Measurements from ENCODE around the gene PSAT1.

Gene PSAT1

GRCh38 chr9:78262655-78263054 lies 34.3 kb upstream of the PSAT1 start:
- Histone ChIP-seq H3K4me3 (ENCODE audit: low read length, poor library complexity, severe bottlenecking) (no peak overlapping the region), H3K36me3 (ENCODE audit: insufficient read depth, low read length) (peaks cover 46% of the 10 kb centered on the region), H3K27me3 (ENCODE audit: insufficient read depth, low read length, poor library complexity, severe bottlenecking) (no peaks in the 10 kb centered on the region), H3F3A (ENCODE audit: low read depth) (no peaks in the 10 kb centered on the region), H3K9me2 (replicated peaks; ENCODE audit: low read depth, low read length) (no peaks in the 10 kb centered on the region), H3K4me1 (ENCODE audit: insufficient read depth, low read length, poor library complexity, severe bottlenecking) (no peaks in the 10 kb centered on the region), H3K79me2 (ENCODE audit: insufficient read depth, low read length) (no peaks in the 10 kb centered on the region), H4K20me1 (ENCODE audit: insufficient read depth, low read length, poor library complexity, severe bottlenecking) (no peaks in the 10 kb centered on the region), H3K9ac (ENCODE audit: low read depth, low read length, poor library complexity, severe bottlenecking) (no peak overlapping the region), H3K9me3 (ENCODE audit: insufficient read depth, low read depth, low read length) (no peaks in the 10 kb centered on the region), H3K4me2 (ENCODE audit: low read depth, low read length, poor library complexity, severe bottlenecking) (no peak overlapping the region), H2AFZ (ENCODE audit: low read length) (no peak overlapping the region)
- TF ChIP-seq EZH2phosphoT487 (IDR thresholded peaks at IDR 0.05; ENCODE audit: borderline replicate concordance) = no peak

- Histone ChIP-seq H3K79me2 (ENCODE audit: insufficient read depth, low read length) (no peaks in the 10 kb centered on the region), H3K9me3 (ENCODE audit: insufficient read depth, low read depth, low read length) (no peaks in the 10 kb centered on the region), H3K4me2 (ENCODE audit: low read depth, low read length, poor library complexity, severe bottlenecking) (no peak overlapping the region), H3K4me3 (ENCODE audit: low read length, poor library complexity, severe bottlenecking) (no peak overlapping the region), H3K27me3 (ENCODE audit: insufficient read depth, low read length, poor library complexity, severe bottlenecking) (no peaks in the 10 kb centered on the region), H2AFZ (ENCODE audit: low read length) (no peak overlapping the region), H3K4me1 (ENCODE audit: insufficient read depth, low read length, poor library complexity, severe bottlenecking) (no peaks in the 10 kb centered on the region), H3F3A (ENCODE audit: low read depth) (no peaks in the 10 kb centered on the region), H3K9me2 (replicated peaks; ENCODE audit: low read depth, low read length) (no peaks in the 10 kb centered on the region), H3K36me3 (ENCODE audit: insufficient read depth, low read length) (peaks cover 69% of the 10 kb centered on the region), H3K9ac (ENCODE audit: low read depth, low read length, poor library complexity, severe bottlenecking) (no peak overlapping the region), H4K20me1 (ENCODE audit: insufficient read depth, low read length, poor library complexity, severe bottlenecking) (no peaks in the 10 kb centered on the region)
- TF ChIP-seq, protein P1, sequence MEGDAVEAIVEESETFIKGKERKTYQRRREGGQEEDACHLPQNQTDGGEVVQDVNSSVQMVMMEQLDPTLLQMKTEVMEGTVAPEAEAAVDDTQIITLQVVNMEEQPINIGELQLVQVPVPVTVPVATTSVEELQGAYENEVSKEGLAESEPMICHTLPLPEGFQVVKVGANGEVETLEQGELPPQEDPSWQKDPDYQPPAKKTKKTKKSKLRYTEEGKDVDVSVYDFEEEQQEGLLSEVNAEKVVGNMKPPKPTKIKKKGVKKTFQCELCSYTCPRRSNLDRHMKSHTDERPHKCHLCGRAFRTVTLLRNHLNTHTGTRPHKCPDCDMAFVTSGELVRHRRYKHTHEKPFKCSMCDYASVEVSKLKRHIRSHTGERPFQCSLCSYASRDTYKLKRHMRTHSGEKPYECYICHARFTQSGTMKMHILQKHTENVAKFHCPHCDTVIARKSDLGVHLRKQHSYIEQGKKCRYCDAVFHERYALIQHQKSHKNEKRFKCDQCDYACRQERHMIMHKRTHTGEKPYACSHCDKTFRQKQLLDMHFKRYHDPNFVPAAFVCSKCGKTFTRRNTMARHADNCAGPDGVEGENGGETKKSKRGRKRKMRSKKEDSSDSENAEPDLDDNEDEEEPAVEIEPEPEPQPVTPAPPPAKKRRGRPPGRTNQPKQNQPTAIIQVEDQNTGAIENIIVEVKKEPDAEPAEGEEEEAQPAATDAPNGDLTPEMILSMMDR (conservative IDR thresholded peaks at IDR 0.05; ENCODE audit: low read length) = no peak
- TF ChIP-seq EZH2phosphoT487 (IDR thresholded peaks at IDR 0.05; ENCODE audit: borderline replicate concordance) = no peak
Measured at GRCh38 chr9:78267889-78268288, 29.0 kb upstream of the PSAT1 start.

- Histone ChIP-seq H3K36me3 (ENCODE audit: insufficient read depth, low read length) (peaks cover 59% of the 10 kb centered on the region), H3K4me1 (ENCODE audit: insufficient read depth, low read length, poor library complexity, severe bottlenecking) (no peaks in the 10 kb centered on the region), H2AFZ (ENCODE audit: low read length) (no peak overlapping the region), H3K9me3 (ENCODE audit: insufficient read depth, low read depth, low read length) (no peaks in the 10 kb centered on the region), H3K4me2 (ENCODE audit: low read depth, low read length, poor library complexity, severe bottlenecking) (no peak overlapping the region), H3K79me2 (ENCODE audit: insufficient read depth, low read length) (no peaks in the 10 kb centered on the region), H3K27me3 (ENCODE audit: insufficient read depth, low read length, poor library complexity, severe bottlenecking) (no peaks in the 10 kb centered on the region), H3K4me3 (ENCODE audit: low read length, poor library complexity, severe bottlenecking) (no peak overlapping the region), H3K9ac (ENCODE audit: low read depth, low read length, poor library complexity, severe bottlenecking) (no peak overlapping the region), H4K20me1 (ENCODE audit: insufficient read depth, low read length, poor library complexity, severe bottlenecking) (no peaks in the 10 kb centered on the region), H3K9me2 (replicated peaks; ENCODE audit: low read depth, low read length) (no peaks in the 10 kb centered on the region), H3F3A (ENCODE audit: low read depth) (no peaks in the 10 kb centered on the region)
- TF ChIP-seq, protein P1 (conservative IDR thresholded peaks at IDR 0.05; ENCODE audit: low read length) = no peak
- no peak for TF ChIP-seq EZH2phosphoT487 (IDR thresholded peaks at IDR 0.05; ENCODE audit: borderline replicate concordance)
Measured at GRCh38 chr9:78269784-78270183, 27.1 kb upstream of the PSAT1 start.

- Histone ChIP-seq H3K79me2 (ENCODE audit: insufficient read depth, low read length) (no peaks in the 10 kb centered on the region), H3K9me3 (ENCODE audit: insufficient read depth, low read depth, low read length) (no peaks in the 10 kb centered on the region), H3F3A (ENCODE audit: low read depth) (no peaks in the 10 kb centered on the region), H4K20me1 (ENCODE audit: insufficient read depth, low read length, poor library complexity, severe bottlenecking) (no peaks in the 10 kb centered on the region), H3K9ac (ENCODE audit: low read depth, low read length, poor library complexity, severe bottlenecking) (no peak overlapping the region), H3K4me2 (ENCODE audit: low read depth, low read length, poor library complexity, severe bottlenecking) (no peak overlapping the region), H3K4me3 (ENCODE audit: low read length, poor library complexity, severe bottlenecking) (no peak overlapping the region), H3K36me3 (ENCODE audit: insufficient read depth, low read length) (peaks cover 37% of the 10 kb centered on the region; the same call in 1 of the 2 replicates), H2AFZ (ENCODE audit: low read length) (no peak overlapping the region), H3K27me3 (ENCODE audit: insufficient read depth, low read length, poor library complexity, severe bottlenecking) (no peaks in the 10 kb centered on the region), H3K9me2 (replicated peaks; ENCODE audit: low read depth, low read length) (no peaks in the 10 kb centered on the region), H3K4me1 (ENCODE audit: insufficient read depth, low read length, poor library complexity, severe bottlenecking) (no peaks in the 10 kb centered on the region)
- no peak for TF ChIP-seq EZH2phosphoT487 (IDR thresholded peaks at IDR 0.05; ENCODE audit: borderline replicate concordance)
- TF ChIP-seq, protein P1 (conservative IDR thresholded peaks at IDR 0.05; ENCODE audit: low read length) = no peak
Measured at GRCh38 chr9:78272307-78272706, 24.6 kb upstream of the PSAT1 start.
